Activated naive CD8-positive, alpha-beta T cell (primary cell): ENCODE data around the gene RFC4.
"Not testable (repeated sequence)": the region's sequence is repeated elsewhere in the genome, so short reads cannot be mapped to it uniquely, and the experiment has no call there.

ENCODE experiments used
- H3K27ac Mint-ChIP-seq: one replicate; pipeline ENCODE4 v1.8.0; 2021; ENCODE audit warnings: mixed read lengths
- H3K27me3 Mint-ChIP-seq: one replicate; pipeline ENCODE4 v1.8.0; 2021; ENCODE audit warnings: mixed read lengths
- H3K36me3 Mint-ChIP-seq: one replicate; pipeline ENCODE4 v1.8.0; 2021; ENCODE audit warnings: mixed read lengths
- H3K4me1 Mint-ChIP-seq: one replicate; pipeline ENCODE4 v1.8.0; 2021; ENCODE audit warnings: low read depth, mixed read lengths
- H3K4me3 Mint-ChIP-seq: one replicate; pipeline ENCODE4 v1.8.0; 2021; ENCODE audit warnings: mild to moderate bottlenecking, mixed read lengths
- H3K9me3 Mint-ChIP-seq: one replicate; pipeline ENCODE4 v1.8.0; 2021; ENCODE audit warnings: low read depth, mixed read lengths

Gene RFC4

DNA sequence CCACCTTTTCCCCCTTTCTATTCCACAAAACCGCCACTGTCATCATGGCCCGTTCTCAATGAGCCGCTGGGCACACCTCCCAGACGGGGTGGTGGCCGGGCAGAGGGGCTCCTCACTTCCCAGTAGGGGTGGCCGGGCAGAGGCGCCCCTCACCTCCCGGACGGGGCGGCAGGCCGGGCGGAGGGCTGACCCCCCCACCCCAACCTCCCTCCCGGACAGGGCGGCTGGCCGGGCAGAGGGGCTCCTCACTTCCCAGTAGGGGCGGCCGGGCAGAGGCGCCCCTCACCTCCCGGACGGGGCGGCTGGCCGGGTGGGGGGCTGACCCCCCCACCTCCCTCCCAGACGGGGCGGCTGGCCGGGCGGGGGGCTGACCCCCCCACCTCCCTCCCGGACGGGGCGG lies 5.0 kb upstream of the RFC4 start:
- H3K4me1 Mint-ChIP-seq: peaks cover 12% of the 10 kb centered on the region
- not testable (repeated sequence) for H3K27ac Mint-ChIP-seq

DNA sequence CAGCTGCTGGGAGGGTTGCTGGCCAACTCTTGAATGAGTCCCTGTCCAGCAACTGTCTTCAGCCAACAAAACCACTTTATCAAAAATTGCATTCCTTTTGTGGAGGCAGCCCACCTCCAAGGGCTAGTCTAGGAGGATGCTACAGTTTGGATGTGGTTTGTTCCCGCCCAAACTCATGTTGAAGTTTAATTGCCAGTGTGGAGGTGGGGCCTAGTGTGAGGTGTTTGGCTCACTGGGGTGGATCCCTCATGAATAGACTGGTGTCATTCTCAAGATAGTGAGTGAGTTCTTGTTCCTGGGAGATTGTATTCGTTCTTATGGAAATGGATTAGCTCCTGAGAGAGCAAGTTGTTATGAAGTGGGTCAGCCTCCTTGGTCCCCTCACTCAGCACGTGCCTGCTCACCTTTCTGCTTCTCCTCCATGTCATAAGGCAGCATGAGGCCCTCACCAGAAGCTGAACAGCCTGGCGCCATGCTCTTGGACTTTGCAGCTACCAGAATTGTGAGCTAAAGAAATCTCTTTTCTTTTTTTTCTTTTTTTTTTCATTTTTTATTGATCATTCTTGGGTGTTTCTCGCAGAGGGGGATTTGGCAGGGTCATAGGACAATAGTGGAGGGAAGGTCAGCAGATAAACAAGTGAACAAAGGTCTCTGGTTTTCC lies 4.2 kb upstream of the RFC4 start:
- H3K4me1 Mint-ChIP-seq: peaks cover 14% of the 10 kb centered on the region
- H3K27me3 Mint-ChIP-seq: no peaks in the 10 kb centered on the region
- H3K36me3 Mint-ChIP-seq: no peaks in the 10 kb centered on the region
- no peaks in the 10 kb centered on the region for H3K9me3 Mint-ChIP-seq
- H3K27ac Mint-ChIP-seq: no peak overlapping the region
- H3K4me3 Mint-ChIP-seq: no peak overlapping the region

More for the DNA sequence above, 5.0 kb upstream of the RFC4 start:
- not testable (repeated sequence) for H3K9me3 Mint-ChIP-seq, H3K4me3 Mint-ChIP-seq, H3K27me3 Mint-ChIP-seq, H3K36me3 Mint-ChIP-seq

DNA sequence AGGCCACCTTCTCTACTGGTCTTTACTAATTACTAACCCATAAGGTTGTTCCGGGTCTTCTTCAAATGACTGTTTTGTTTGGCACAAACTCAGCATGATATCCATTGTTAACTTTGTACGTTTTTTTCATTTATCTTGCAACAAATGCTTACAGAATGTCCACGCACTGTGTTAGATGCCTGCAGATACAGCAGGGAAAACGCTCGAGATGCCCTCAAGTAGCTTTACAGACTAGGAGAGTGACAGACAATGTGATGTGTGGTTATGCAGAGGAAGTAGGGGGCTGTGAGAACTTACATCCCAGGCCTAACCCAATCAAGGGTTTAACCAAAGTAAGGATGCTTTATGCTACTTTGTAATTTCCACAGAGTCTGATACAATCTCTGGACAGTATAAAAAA lies 949 bp upstream of the RFC4 start:
- no peaks in the 10 kb centered on the region for H3K9me3 Mint-ChIP-seq
- H3K27me3 Mint-ChIP-seq: no peaks in the 10 kb centered on the region
- peak overlapping the region; percentile 95 for H3K27ac Mint-ChIP-seq
- peak overlapping the region; percentile 94 for H3K4me3 Mint-ChIP-seq
- H3K36me3 Mint-ChIP-seq: peaks cover 3% of the 10 kb centered on the region
- peaks cover 24% of the 10 kb centered on the region for H3K4me1 Mint-ChIP-seq

DNA sequence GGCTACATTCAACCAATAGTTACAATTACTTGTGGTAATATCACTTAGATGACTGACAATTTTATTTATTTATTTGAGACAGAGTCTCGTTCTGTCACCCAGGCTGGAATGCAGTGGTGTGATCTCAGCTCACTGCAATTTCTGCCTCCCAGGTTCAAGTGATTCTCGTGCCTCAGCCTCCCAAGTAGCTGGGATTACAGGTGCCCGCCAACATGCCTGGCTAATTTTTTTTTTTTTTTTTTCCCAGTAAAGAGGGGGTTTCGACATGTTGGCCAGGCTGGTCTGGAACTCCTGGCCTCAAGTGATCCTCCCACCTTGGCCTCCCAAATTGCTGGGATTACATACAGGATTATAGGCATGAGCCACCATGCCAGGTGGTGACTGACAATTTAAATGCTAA lies 2.8 kb downstream of the RFC4 start:
- H3K9me3 Mint-ChIP-seq, H3K4me3 Mint-ChIP-seq, H3K36me3 Mint-ChIP-seq, H3K27ac Mint-ChIP-seq, H3K27me3 Mint-ChIP-seq: not testable (repeated sequence)
- peaks cover 41% of the 10 kb centered on the region for H3K4me1 Mint-ChIP-seq

GRCh38 chr3:186802701-186803100 lies 3.6 kb downstream of the RFC4 start:
- Mint-ChIP-seq H3K36me3 (peaks cover 11% of the 10 kb centered on the region), H3K27ac (no peak overlapping the region), H3K4me3 (no peak overlapping the region), H3K9me3 (no peaks in the 10 kb centered on the region), H3K27me3 (no peaks in the 10 kb centered on the region), H3K4me1 (peaks cover 42% of the 10 kb centered on the region)

- no peak overlapping the region for H3K4me3 Mint-ChIP-seq
- no peaks in the 10 kb centered on the region for H3K27me3 Mint-ChIP-seq
- no peaks in the 10 kb centered on the region for H3K9me3 Mint-ChIP-seq
- H3K27ac Mint-ChIP-seq: no peak overlapping the region
- peaks cover 27% of the 10 kb centered on the region for H3K4me1 Mint-ChIP-seq
- H3K36me3 Mint-ChIP-seq: peaks cover 15% of the 10 kb centered on the region
Observed at GRCh38 chr3:186800285-186800684, 6.0 kb downstream of the RFC4 start.

DNA sequence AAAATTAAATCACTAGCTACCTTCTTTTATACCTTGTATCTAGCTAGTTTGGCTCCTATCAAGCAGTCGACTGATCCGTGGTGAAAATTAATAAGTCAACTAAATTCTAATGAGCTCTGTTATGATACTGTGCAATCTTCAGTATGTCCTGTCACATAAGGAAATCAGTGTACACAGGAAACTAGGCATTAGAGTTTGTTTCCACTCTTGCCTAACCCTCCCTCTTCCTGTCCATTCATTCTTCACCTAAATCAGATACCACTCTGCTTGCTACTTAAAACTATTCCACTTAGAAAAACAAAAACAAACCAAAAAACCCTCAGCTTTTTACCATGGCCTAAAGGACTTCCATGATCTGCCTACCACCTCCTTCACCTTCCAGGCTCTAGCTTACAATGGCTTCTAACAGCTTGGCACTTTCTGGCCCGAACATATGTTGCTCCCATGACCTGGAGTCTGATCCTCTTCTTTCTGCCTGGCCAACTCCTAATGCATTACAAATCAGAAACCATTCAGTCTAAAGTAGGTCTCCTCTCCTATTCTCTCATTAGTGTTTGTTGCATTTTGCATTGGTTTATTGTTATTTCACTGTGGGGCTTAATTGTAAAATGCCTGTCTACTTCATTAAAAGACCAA lies 7.9 kb downstream of the RFC4 start:
- Mint-ChIP-seq H3K9me3 (no peaks in the 10 kb centered on the region), H3K27me3 (no peaks in the 10 kb centered on the region), H3K27ac (no peak overlapping the region), H3K4me3 (no peak overlapping the region), H3K4me1 (peaks cover 19% of the 10 kb centered on the region), H3K36me3 (peaks cover 16% of the 10 kb centered on the region)

DNA sequence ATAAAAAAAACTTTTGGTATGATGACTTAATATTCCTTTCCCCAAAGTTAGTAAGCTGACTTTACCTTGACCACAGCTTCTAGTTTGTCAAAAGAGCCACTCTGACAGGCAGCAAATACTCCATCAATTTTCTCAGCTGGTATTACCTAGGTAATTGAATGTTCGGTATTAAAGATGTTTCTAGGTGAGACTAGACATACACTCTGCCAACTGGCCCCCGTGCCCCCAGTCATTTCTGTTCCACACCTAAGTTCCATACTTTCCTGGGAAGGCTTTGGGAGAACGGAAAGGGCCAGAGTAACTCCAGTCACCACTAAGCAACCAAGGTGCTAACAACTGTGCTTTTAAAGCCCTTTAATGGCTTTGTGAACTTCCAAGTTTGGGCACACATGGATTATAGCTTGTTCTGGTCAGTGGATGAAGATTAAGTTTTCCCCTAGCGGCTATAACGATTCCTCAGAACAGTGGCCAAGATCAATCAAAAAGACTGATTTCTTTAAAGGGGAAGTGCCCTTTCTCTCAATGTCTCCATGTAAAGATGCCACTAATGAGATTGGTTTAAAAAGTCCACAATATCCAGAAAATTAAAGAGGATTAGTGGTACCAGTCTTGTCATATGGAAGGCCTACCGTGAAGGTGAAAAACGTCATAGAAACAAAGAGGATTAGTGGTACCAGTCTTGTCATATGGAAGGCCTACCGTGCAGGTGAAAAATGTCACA lies 15.9 kb downstream of the RFC4 start:
- Mint-ChIP-seq H3K27me3 (no peaks in the 10 kb centered on the region), H3K36me3 (peaks cover 29% of the 10 kb centered on the region), H3K4me1 (peaks cover 32% of the 10 kb centered on the region), H3K27ac (peak overlapping the region; percentile 54), H3K9me3 (no peaks in the 10 kb centered on the region), H3K4me3 (peak overlapping the region; percentile 31)

DNA sequence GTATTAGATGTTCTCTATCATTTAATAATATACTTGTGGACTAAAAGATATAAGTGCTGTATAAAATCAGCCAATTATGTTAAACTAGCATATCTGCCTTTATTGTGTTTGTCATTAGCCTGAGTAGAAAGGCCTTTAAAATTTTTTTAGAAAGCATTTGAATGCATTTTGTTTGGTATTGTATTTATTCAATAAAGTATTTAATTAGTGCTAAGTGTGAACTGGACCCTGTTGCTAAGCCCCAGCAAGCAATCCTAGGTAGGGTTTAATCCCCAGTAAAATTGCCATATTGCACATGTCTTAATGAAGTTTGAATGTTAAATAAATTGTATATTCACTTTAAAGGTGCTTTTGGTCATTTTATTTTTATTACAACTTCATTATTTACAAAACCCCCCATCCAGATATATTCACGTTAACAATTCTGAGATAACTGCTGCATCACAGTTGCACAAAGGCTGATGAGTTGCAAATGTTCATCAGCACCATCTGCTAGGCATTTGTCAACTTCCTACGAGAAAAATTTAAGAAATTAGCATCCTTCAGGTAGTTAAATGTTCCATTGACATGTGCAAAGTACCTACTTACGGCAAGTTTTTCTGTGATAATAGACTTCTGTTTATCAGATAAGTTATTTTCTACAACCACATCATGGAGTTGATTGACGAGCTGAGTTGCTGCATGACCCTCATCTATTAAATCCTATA lies 16.6 kb downstream of the RFC4 start:
- peak overlapping the region; percentile 100 for H3K27ac Mint-ChIP-seq

DNA sequence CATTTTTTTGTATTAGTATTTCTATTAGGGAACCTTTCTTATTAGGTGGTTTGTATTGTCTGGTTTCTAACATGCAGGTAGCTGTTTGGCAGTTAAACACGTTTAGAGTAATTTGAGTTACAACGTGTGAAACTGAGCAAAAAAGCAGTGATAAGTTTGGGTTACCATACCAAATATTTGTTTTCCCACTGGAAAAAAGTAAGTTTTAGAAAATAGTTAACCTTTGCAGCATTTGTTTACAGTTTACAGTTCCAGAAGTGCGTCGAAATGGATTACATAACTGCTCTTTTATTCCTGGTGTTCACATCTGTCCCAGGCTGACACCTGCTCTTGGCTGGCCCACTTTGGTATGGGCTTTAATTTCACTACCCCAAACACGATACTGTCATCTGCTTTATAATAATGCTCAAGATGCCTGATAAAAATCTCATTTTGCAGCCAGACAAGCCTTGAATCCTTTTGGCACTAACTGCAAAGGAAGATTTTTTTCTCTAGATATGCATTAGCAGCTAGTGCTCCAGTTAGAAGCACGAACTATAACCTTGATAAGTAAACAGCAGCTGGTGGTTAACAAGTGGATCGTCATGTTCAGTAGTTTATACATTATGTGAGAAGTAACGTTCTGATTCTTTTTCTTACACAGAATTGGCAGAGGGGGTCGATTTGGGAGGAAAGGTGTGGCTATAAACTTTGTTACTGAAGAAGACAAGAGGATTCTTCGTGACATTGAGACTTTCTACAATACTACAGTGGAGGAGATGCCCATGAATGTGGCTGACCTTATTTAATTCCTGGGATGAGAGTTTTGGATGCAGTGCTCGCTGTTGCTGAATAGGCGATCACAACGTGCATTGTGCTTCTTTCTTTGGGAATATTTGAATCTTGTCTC lies 17.6 kb downstream of the RFC4 start:
- H3K36me3 Mint-ChIP-seq: peaks cover 44% of the 10 kb centered on the region
- peaks cover 34% of the 10 kb centered on the region for H3K4me1 Mint-ChIP-seq
- peak overlapping the region; percentile 100 for H3K27ac Mint-ChIP-seq
- H3K27me3 Mint-ChIP-seq: no peaks in the 10 kb centered on the region
- H3K4me3 Mint-ChIP-seq: peak overlapping the region; percentile 99
- no peaks in the 10 kb centered on the region for H3K9me3 Mint-ChIP-seq

More for the DNA sequence above, 16.6 kb downstream of the RFC4 start:
- Mint-ChIP-seq H3K4me1 (peaks cover 34% of the 10 kb centered on the region), H3K9me3 (no peaks in the 10 kb centered on the region), H3K27me3 (no peaks in the 10 kb centered on the region), H3K36me3 (peaks cover 37% of the 10 kb centered on the region), H3K4me3 (peak overlapping the region; percentile 25)

DNA sequence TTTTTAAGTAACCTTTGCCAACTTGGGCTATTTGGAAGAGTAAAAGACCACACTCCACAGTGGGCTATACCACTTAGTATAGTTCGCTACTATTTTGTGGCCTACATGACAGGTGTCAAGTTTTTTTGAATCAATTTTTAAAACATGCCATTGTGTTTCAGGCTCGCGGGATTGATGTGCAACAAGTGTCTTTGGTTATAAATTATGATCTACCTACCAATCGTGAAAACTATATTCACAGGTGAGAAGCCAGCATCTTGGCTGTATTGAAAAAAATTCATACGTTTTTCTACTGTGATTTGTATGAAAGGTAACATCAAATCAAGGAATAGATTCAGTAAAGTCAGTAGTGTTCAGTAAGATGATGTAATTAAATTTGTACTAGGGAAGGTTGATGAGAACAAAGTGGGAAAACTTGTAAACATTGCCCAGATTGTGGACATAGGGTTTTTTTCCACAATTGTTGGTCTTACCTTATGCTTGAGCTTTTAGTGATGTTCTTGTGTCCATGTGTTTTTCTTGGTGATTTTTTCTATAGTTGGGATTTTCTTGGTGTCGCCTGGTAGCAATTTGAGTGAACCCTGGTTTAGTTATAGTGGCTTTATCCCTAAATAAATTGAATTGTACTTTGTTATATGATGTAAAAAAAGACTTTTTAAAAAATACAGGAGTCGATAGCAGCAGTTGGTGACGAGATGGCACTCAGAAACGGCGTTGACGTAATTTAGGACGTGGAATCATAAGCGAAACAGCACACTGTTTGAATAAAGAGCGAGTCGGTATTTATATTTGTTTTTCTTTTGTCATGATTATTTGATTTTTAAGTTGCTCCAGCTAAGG lies 18.4 kb downstream of the RFC4 start:
- H3K9me3 Mint-ChIP-seq: no peaks in the 10 kb centered on the region
- H3K4me3 Mint-ChIP-seq: peak overlapping the region; percentile 99
- peak overlapping the region; percentile 100 for H3K27ac Mint-ChIP-seq
- peaks cover 34% of the 10 kb centered on the region for H3K4me1 Mint-ChIP-seq
- H3K36me3 Mint-ChIP-seq: peaks cover 44% of the 10 kb centered on the region
- no peaks in the 10 kb centered on the region for H3K27me3 Mint-ChIP-seq

- Mint-ChIP-seq H3K4me3 (peak overlapping the region; percentile 99), H3K9me3 (no peaks in the 10 kb centered on the region), H3K4me1 (peaks cover 40% of the 10 kb centered on the region), H3K27me3 (no peaks in the 10 kb centered on the region), H3K36me3 (peaks cover 44% of the 10 kb centered on the region), H3K27ac (peak overlapping the region; percentile 100)
Observed at GRCh38 chr3:186786922-186787321, 19.4 kb downstream of the RFC4 start.

GRCh38 chr3:186785495-186786018 lies 20.7 kb downstream of the RFC4 start:
- Mint-ChIP-seq H3K9me3 (no peaks in the 10 kb centered on the region), H3K4me1 (peaks cover 41% of the 10 kb centered on the region), H3K36me3 (peaks cover 44% of the 10 kb centered on the region), H3K27me3 (no peaks in the 10 kb centered on the region), H3K27ac (peak overlapping the region; percentile 100), H3K4me3 (peak overlapping the region; percentile 99)
